NCI-H187 (cell line): ENCODE results near the gene MRFAP1.

Experiments used
- DNase-seq, 2 experiments: peaks; one replicate each; lab custom pipeline; 2025; lab: John Stamatoyannopoulos, UW

The MRFAP1 gene

GRCh38 chr4:6640292-6641163 lies at the start of gene MRFAP1:
Gene MRFAP1, plus strand, starts transcription at chr4:6640685. Its CDS starts 178 bp downstream, at chr4:6640863.
- DNase-seq = peak; percentile 91

- DNase-seq = peak; percentile 19 to 62
These were observed 49.2 kb upstream of the MRFAP1 start for GRCh38 chr4:6591313-6591712.

- no peak for DNase-seq
These were observed 48.7 kb upstream of the MRFAP1 start for GRCh38 chr4:6591781-6592180.

GRCh38 chr4:6592804-6593563 lies 47.5 kb upstream of the MRFAP1 start:
- no peak for DNase-seq

- no peak for DNase-seq
These were observed 46.1 kb upstream of the MRFAP1 start for GRCh38 chr4:6594341-6594740.

- no peak for DNase-seq
These were observed 45.6 kb upstream of the MRFAP1 start for GRCh38 chr4:6594826-6595355.

GRCh38 chr4:6595897-6596537 lies 44.5 kb upstream of the MRFAP1 start:
- DNase-seq = no peak

- no peak for DNase-seq
These were observed 43.5 kb upstream of the MRFAP1 start for GRCh38 chr4:6596948-6597347.

GRCh38 chr4:6598127-6598526 lies 42.4 kb upstream of the MRFAP1 start:
- no peak for DNase-seq

GRCh38 chr4:6598641-6599040 lies 41.8 kb upstream of the MRFAP1 start:
- DNase-seq = no peak

- DNase-seq = no peak
These were observed 38.7 kb upstream of the MRFAP1 start for GRCh38 chr4:6601661-6602250.

GRCh38 chr4:6602289-6602688 lies 38.2 kb upstream of the MRFAP1 start:
- DNase-seq = no peak

GRCh38 chr4:6603128-6603527 lies 37.4 kb upstream of the MRFAP1 start:
- no peak for DNase-seq

GRCh38 chr4:6605114-6605513 lies 35.4 kb upstream of the MRFAP1 start:
- DNase-seq = no peak

GRCh38 chr4:6605605-6606004 lies 34.9 kb upstream of the MRFAP1 start:
- no peak for DNase-seq

GRCh38 chr4:6606465-6607235 lies 33.8 kb upstream of the MRFAP1 start:
- no peak for DNase-seq

GRCh38 chr4:6607368-6608055 lies 33.0 kb upstream of the MRFAP1 start:
- DNase-seq = no peak

- DNase-seq = no peak
These were observed 31.6 kb upstream of the MRFAP1 start for GRCh38 chr4:6608758-6609414.

GRCh38 chr4:6609415-6610079 lies 30.9 kb upstream of the MRFAP1 start:
- no peak for DNase-seq
